GM08714 (cell line): ENCODE results near the gene GPBP1.
"Not testable (repeated sequence)": the region's sequence is repeated elsewhere in the genome, so short reads cannot be mapped to it uniquely, and the experiment has no call there.

Experiments
- H3K4me3 ChIP-seq: fragments of 200-500 bp; sonication (Bioruptor generic); 2 replicates; pipeline ENCODE4 v1.5.1; 2014; ENCODE audit warnings: mild to moderate bottlenecking, low read length, inconsistent platforms
- ZNF274 ChIP-seq: IDR thresholded peaks from 2 replicates; pipeline ENCODE4 v1.6.1; 2012; ENCODE audit warnings: mild to moderate bottlenecking, low read depth, low read length

GPBP1 gene

DNA sequence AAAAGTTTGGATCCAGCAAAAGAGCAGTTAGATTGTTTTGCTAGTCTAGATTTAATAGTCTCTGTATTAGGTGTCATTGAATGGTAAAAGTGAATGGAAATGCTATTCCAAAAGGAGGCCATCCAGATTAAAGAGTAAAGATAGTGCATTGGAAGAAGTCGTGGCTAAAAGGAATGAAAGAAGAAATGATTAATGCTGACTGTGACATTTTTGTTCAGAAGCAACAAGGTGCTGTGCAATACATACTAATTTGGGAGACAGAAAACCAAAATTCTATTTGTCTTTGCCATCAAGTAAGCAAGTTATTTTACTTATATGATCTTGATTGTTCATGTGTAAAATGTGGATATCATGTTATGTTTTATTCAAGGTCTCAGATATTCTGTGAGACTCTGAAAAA, 85.1 kb downstream of the GPBP1 start:
- H3K4me3 ChIP-seq: no peak overlapping the region
- no peak for TF ChIP-seq ZNF274

DNA sequence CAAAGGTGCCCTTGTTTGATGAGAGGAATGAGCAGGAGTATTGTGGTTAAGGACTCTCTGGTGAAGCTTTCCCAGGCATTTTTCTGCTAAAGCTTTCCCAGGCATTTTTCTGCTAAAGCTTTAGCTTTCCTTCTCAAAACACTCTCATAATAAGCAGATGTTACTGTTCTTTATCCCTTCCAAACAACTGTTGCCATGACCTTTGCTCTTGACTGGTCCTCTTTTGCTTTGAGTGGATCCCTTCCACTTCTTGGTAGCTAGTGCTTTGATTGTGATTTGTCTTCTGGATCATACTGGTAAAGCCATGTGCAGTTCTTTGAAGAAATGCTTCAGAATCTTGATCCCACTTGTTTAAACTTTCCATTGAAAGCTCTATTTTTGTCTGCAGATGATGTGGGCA, 85.8 kb downstream of the GPBP1 start:
- no peak for TF ChIP-seq ZNF274
- no peak overlapping the region for H3K4me3 ChIP-seq

DNA sequence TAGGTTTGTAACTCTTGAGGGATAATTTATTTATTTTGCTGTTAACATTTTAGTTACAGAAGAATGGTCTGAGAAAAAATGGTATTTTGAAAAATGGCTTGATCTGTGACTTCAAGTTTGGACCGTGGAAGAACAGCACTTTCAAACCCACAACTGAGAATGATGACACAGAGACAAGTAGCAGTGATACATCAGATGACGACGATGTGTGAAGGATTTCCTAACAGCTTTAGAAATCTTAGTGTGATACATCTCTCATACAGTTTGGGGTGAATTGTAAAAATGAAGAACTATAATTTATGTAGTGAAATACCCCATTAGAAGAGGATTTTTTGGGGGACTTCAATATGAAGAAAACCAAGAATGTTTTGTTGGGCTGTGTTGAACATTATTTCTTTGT, 88.7 kb downstream of the GPBP1 start:
- H3K4me3 ChIP-seq: no peak overlapping the region
- TF ChIP-seq ZNF274: no peak

DNA sequence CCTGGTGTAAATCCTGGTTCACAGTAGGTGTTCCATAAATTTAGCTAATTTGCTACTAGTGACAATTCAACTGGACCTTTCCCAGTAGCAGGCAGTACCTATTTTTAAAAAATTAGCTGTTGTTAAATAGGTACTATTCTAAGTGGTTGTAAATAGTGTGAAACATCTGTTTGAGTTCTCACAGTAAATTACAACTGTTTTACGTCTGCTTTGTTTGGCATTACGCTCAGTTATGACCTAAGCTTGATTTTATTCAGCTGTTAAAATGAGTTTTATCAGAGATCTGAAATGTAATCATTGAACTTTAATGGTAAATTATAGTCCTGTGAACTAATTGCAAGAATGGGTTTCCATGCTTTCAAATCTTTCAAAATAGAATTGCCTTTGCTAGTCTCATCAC, 93.9 kb downstream of the GPBP1 start:
- TF ChIP-seq ZNF274: no peak
- H3K4me3 ChIP-seq: no peak overlapping the region

GRCh38 chr5:57276353-57276752, 102.5 kb downstream of the GPBP1 start:
- no peak overlapping the region for H3K4me3 ChIP-seq
- no peak for TF ChIP-seq ZNF274

DNA sequence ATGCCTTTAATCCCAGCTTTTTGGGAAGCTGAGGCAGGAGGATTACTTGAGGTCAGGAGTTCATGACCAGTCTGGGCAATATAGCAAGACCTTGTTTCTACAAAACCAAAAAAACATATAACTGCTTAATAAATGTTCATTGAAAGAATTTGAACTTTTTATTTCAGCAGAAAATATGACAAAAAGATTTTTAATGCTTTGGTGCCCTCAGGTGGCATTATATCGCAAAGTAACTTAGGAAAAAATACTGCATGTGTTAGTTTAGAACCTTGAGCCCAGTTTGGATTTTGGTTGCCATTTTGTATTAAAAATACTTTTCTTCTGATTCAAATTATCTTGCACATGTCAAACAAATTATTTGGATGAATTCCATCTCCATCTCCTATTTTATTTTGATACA, 103.2 kb downstream of the GPBP1 start:
- TF ChIP-seq ZNF274: no peak
- no peak overlapping the region for H3K4me3 ChIP-seq

DNA sequence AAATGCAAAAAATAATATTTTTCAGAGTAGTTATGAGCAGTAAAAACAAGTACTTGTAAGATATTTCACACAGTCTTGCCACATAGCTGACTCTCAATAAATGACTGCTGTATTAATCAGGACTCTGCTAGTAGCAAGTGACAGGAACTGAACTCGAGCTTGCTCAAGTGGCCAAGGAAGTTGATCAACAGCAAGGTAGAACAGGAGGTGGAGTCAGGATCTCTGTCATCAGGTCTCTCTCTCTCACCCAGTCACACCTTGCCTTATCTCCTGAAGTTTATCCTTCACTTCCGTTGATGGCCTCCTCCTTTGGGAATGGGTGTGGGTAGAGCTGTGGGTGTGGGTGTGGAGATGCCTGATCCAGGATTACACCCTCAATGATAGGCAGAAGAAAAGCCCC, 107.0 kb downstream of the GPBP1 start:
- H3K4me3 ChIP-seq: no peak overlapping the region
- no peak for TF ChIP-seq ZNF274

GRCh38 chr5:57285084-57285483, 111.2 kb downstream of the GPBP1 start:
- H3K4me3 ChIP-seq: not testable (repeated sequence)

GRCh38 chr5:57291894-57292293, 118.0 kb downstream of the GPBP1 start:
- no peak for TF ChIP-seq ZNF274
- H3K4me3 ChIP-seq: no peak overlapping the region

- no peak for TF ChIP-seq ZNF274
- H3K4me3 ChIP-seq: no peak overlapping the region
These were observed 118.5 kb downstream of the GPBP1 start for GRCh38 chr5:57292336-57292735.

- TF ChIP-seq ZNF274: no peak
- H3K4me3 ChIP-seq: peak overlapping the region; percentile 39; the same call in 1 of the 2 replicates
These were observed 124.6 kb downstream of the GPBP1 start for GRCh38 chr5:57298295-57298984.

- no peak for TF ChIP-seq ZNF274
- 0 out of 2 replicates have a peak overlapping the region, but pooled peaks have one; percentile 39 for H3K4me3 ChIP-seq
These were observed 125.2 kb downstream of the GPBP1 start for GRCh38 chr5:57298985-57299491.

DNA sequence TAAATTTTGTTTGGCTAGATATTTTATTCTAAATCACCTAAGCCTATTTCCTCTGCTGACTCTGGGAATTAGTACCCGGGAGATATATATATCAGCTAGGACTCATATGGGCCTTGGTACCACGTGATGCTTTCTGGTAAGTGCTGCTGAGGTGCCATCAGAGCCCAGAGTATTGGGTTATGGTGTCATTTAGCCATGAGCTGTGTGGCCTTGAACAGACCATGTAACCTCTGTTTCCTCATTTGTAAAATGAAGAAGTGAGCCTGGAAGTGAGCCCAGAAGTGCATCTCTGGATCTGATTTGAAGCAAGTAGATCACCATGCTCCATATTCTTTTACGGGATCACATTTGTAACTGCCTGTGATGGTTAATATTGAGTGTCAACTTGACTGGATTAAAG, 126.1 kb downstream of the GPBP1 start:
- no peak overlapping the region for H3K4me3 ChIP-seq
- TF ChIP-seq ZNF274: no peak

- TF ChIP-seq ZNF274: no peak
- H3K4me3 ChIP-seq: no peak overlapping the region
These were observed 128.3 kb downstream of the GPBP1 start for GRCh38 chr5:57302164-57302563.

DNA sequence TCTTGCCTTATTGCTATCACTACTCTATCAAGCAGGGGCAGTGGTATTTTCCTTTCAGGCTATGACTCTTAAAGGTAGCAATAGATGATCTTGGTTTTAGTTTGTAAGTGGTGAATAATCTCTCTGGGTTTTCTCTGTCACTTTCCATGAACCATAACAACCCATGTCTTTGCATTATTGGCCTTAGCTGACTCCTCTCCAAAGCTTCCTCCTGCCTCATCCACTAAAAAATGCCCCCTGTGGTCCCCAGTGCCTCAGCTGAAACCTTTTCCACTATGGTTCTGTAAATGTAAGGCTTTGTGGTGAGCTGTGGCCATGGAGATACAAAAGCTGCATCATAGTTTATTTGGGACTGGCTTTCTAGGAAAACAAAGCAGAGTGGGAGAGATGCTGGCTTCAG, 128.8 kb downstream of the GPBP1 start:
- no peak overlapping the region for H3K4me3 ChIP-seq
- TF ChIP-seq ZNF274: no peak

- no peak overlapping the region for H3K4me3 ChIP-seq
- no peak for TF ChIP-seq ZNF274
These were observed 130.1 kb downstream of the GPBP1 start for GRCh38 chr5:57303985-57304384.
